Erythroblast (primary cell): Measurements from ENCODE around the gene SBF2.

Source experiments
- GATA1 ChIP-seq: IDR thresholded peaks from 2 replicates; pipeline ENCODE4 v1.6.1; 2011; ENCODE audit warnings: low read depth, mild to moderate bottlenecking, control low read depth, low read length, moderate library complexity
- POLR2A ChIP-seq: IDR thresholded peaks from 2 replicates; pipeline ENCODE4 v1.6.1; 2011; ENCODE audit warnings: mild to moderate bottlenecking, low read length

GRCh38 chr11:10255388-10256125 is 38.5 kb downstream of the SBF2 start:
- TF ChIP-seq POLR2A, result no peak
- no peak for TF ChIP-seq GATA1
